ENCODE results near the gene FUT7. TPM values are rescaled to one million over a fixed set of nuclear protein-coding genes. Genes with fewer than 3 reads are reported as not detected.

Gene FUT7
- total and polyA plus RNA-seq, 2 of the 8 experiments (the other 6 are each of a cell fraction or from before 2014, with no cell fraction given): not detected

- TF ChIP-seq CBX5 (IDR thresholded peaks at IDR 0.05; ENCODE audit: low read depth, low read length): no peak
- peak; percentile 73 for TF ChIP-seq EZH2 (IDR thresholded peaks at IDR 0.05; ENCODE audit: low read depth, low read length, severe bottlenecking)
- no peak for TF ChIP-seq MAFK (IDR thresholded peaks at IDR 0.05; ENCODE audit: low read depth, low read length)
- TF ChIP-seq MAX (IDR thresholded peaks at IDR 0.05): peak; percentile 73; the same call in 1 of the 2 replicates
- TF ChIP-seq RNF2 (IDR thresholded peaks at IDR 0.05; ENCODE audit: borderline replicate concordance, low read depth, low read length, missing control alignments, poor library complexity, severe bottlenecking): no peak
- no peak for TF ChIP-seq ATF3 (IDR thresholded peaks at IDR 0.05; ENCODE audit: insufficient read depth, low read depth, low read length)
- peak; percentile 44; the same call in 1 of the 2 replicates for TF ChIP-seq E2F6 (IDR thresholded peaks at IDR 0.05)
- DNase-seq (ENCODE audit: low read depth in 1 of 2, low spot score in 2 of 2): no peak
- Histone ChIP-seq H4K8ac (ENCODE audit: extremely low read depth, insufficient read depth, low read length) (peak overlapping the region; percentile 25; the same call in 1 of the 2 replicates), H3K4ac (replicated peaks; ENCODE audit: insufficient read length, low read depth, low read length) (no peak overlapping the region), H3K4me2 (ENCODE audit: insufficient read depth in 1 of 2, low read depth in 2 of 2, low read length in 2 of 2) (peak overlapping the region; percentile 62 to 65), H3K79me1 (ENCODE audit: low read depth, low read length) (no peaks in the 10 kb centered on the region), H3K9ac (replicated peaks in 1 of 4; ENCODE audit: extremely low read depth in 1 of 4, low read depth in 3 of 4, low read length in 3 of 4) (no peak overlapping the region), H3K27ac (ENCODE audit: low read depth, low read length) (no peak overlapping the region), H4K20me1 (replicated peaks in 1 of 2; ENCODE audit: control insufficient read depth in 1 of 2, insufficient read depth in 2 of 2, low read length in 2 of 2) (peaks cover 1 to 9% of the 10 kb centered on the region in 2 experiments), H2AFZ (ENCODE audit: low read length) (no peak overlapping the region), H3K23ac (ENCODE audit: insufficient read length) (no peak overlapping the region), H3K23me2 (ENCODE audit: low read depth, low read length) (peaks cover 10% of the 10 kb centered on the region; the same call in 1 of the 2 replicates), H3K4me1 (replicated peaks in 1 of 4; ENCODE audit: control insufficient read depth in 3 of 4, insufficient read depth in 4 of 4, low read length in 3 of 4) (peaks cover 0 to 23% (median 14%) of the 10 kb centered on the region in 4 experiments; a peak in 5 of 7 replicates), H3K14ac (ENCODE audit: insufficient read length) (no peak overlapping the region), H3K9me3 (ENCODE audit: insufficient read depth in 2 of 2, low read depth in 1 of 2, low read length in 1 of 2) (no peaks in the 10 kb centered on the region), H2BK20ac (ENCODE audit: low read length) (no peak overlapping the region), H3K56ac (replicated peaks; ENCODE audit: insufficient read length, low read depth, low read length) (no peak overlapping the region), H2BK5ac (ENCODE audit: low read depth, low read length) (no peak overlapping the region), H3K18ac (ENCODE audit: extremely low read depth, low read length) (peak overlapping the region; percentile 19; the same call in 1 of the 2 replicates), H4K5ac (ENCODE audit: insufficient read length, low read depth, low read length) (no peak overlapping the region), H2BK15ac (ENCODE audit: low read length) (no peak overlapping the region), H3K36me3 (ENCODE audit: control insufficient read depth in 2 of 4, insufficient read depth in 4 of 4, low read length in 3 of 4) (no peaks in the 10 kb centered on the region), H2AK5ac (ENCODE audit: low read depth, low read length) (no peak overlapping the region), H3K4me3 (ENCODE audit: extremely low read depth in 1 of 4, insufficient read depth in 2 of 4, low read depth in 3 of 4, low read length in 4 of 4) (peak overlapping the region; percentile 18 to 65 (median 31); a peak in 5 of 8 replicates), H4K91ac (replicated peaks; ENCODE audit: insufficient read length, low read length) (no peak overlapping the region), H2BK120ac (replicated peaks; ENCODE audit: low read depth, low read length) (no peak overlapping the region), H3K79me2 (ENCODE audit: control insufficient read depth in 1 of 2, insufficient read depth in 2 of 2, low read length in 2 of 2) (no peaks in the 10 kb centered on the region), H3K27me3 (replicated peaks in 1 of 4; ENCODE audit: control insufficient read depth in 3 of 4, extremely low read depth in 1 of 4, insufficient read depth in 3 of 4, low read length in 3 of 4) (peaks cover 19 to 67% (median 54%) of the 10 kb centered on the region in 4 experiments), H2BK12ac (ENCODE audit: low read depth, low read length) (no peak overlapping the region)
- WGBS, 2 experiments (ENCODE audit: extremely low coverage in 1 of 2, insufficient coverage in 1 of 2, insufficient read length in 1 of 2, insufficient replicate concordance in 2 of 2, low coverage in 1 of 2, low lambda C conversion rate in 2 of 2, missing lambda C conversion rate in 1 of 2): 38% methylated on average over 23 of the region's 71 CpGs; no CpG with 5 or more reads in 1 of the 2 experiments
- FAIRE-seq: no peak
- CTCF ChIA-PET (ENCODE audit: partially characterized antibody): interaction anchor here (0.7 to 8.6 kb wide), 11 partner anchors 11 to 189 kb away, joined by 3 to 291 read pairs (median 5); partner anchors contain the start of genes ABCA2 and SAPCD2
- POLR2A ChIA-PET (ENCODE audit: partially characterized antibody): interaction anchor here (0.6 to 1.5 kb wide), 7 partner anchors 7 to 326 kb away, joined by 3 to 4 read pairs (median 3); partner anchors contain the start of gene TUBB4B
Measured at GRCh38 chr9:137052998-137053943, 21.4 kb upstream of the FUT7 start.
